ENCODE measurements around the gene SEMA5B. TPM values are rescaled to one million over a fixed set of nuclear protein-coding genes. Genes with fewer than 3 reads are reported as not detected.
A peak's percentile ranks its signal among the peaks of the same experiment; 100 is the strongest.

SEMA5B gene
- total RNA-seq, 1 donor from 2014 or later = 12.8 TPM

GRCh38 chr3:122918576-122919290 is 108.8 kb downstream of the SEMA5B start:
- DNase-seq (ENCODE audit: extremely low spot score, unreplicated experiment) = no peak
- peak overlapping the region; percentile 20 for H3K4me3 Mint-ChIP-seq

GRCh38 chr3:122917412-122917811 is 110.2 kb downstream of the SEMA5B start:
- Mint-ChIP-seq H3K9me3 (no peaks in the 10 kb centered on the region), H3K36me3 (no peaks in the 10 kb centered on the region), H3K27ac (no peak overlapping the region), H3K4me1 (ENCODE audit: unreplicated experiment) (no peaks in the 10 kb centered on the region), H3K4me3 (no peak overlapping the region), H3K27me3 (peaks cover 47% of the 10 kb centered on the region)
- DNase-seq (ENCODE audit: extremely low spot score, unreplicated experiment) = no peak
- no peak for TF ChIP-seq CTCF (conservative IDR thresholded peaks at IDR 0.05)

More at GRCh38 chr3:122918576-122919290, 108.8 kb downstream of the SEMA5B start:
- no peaks in the 10 kb centered on the region for H3K4me1 Mint-ChIP-seq (ENCODE audit: unreplicated experiment)
- H3K27me3 Mint-ChIP-seq = peaks cover 47% of the 10 kb centered on the region
- no peak overlapping the region for H3K27ac Mint-ChIP-seq
- H3K36me3 Mint-ChIP-seq = no peaks in the 10 kb centered on the region
- TF ChIP-seq CTCF (conservative IDR thresholded peaks at IDR 0.05) = no peak
- no peaks in the 10 kb centered on the region for H3K9me3 Mint-ChIP-seq

- Mint-ChIP-seq H3K9me3 (no peaks in the 10 kb centered on the region), H3K4me1 (ENCODE audit: unreplicated experiment) (no peaks in the 10 kb centered on the region), H3K4me3 (no peak overlapping the region), H3K27me3 (peaks cover 46% of the 10 kb centered on the region), H3K27ac (no peak overlapping the region), H3K36me3 (no peaks in the 10 kb centered on the region)
- no peak for DNase-seq (ENCODE audit: extremely low spot score, unreplicated experiment)
- no peak for TF ChIP-seq CTCF (conservative IDR thresholded peaks at IDR 0.05)
Observed at GRCh38 chr3:122916580-122916979, 111.0 kb downstream of the SEMA5B start.

GRCh38 chr3:122916084-122916483 is 111.5 kb downstream of the SEMA5B start:
- no peaks in the 10 kb centered on the region for H3K36me3 Mint-ChIP-seq
- no peak for DNase-seq (ENCODE audit: extremely low spot score, unreplicated experiment)
- no peak for TF ChIP-seq CTCF (conservative IDR thresholded peaks at IDR 0.05)
- no peak overlapping the region for H3K27ac Mint-ChIP-seq
- no peaks in the 10 kb centered on the region for H3K4me1 Mint-ChIP-seq (ENCODE audit: unreplicated experiment)
- peaks cover 41% of the 10 kb centered on the region for H3K27me3 Mint-ChIP-seq
- H3K4me3 Mint-ChIP-seq = no peak overlapping the region
- no peaks in the 10 kb centered on the region for H3K9me3 Mint-ChIP-seq

- peaks cover 35% of the 10 kb centered on the region for H3K27me3 Mint-ChIP-seq
- H3K27ac Mint-ChIP-seq = no peak overlapping the region
- DNase-seq (ENCODE audit: extremely low spot score, unreplicated experiment) = no peak
- no peaks in the 10 kb centered on the region for H3K4me1 Mint-ChIP-seq (ENCODE audit: unreplicated experiment)
- H3K9me3 Mint-ChIP-seq = no peaks in the 10 kb centered on the region
- no peaks in the 10 kb centered on the region for H3K36me3 Mint-ChIP-seq
- no peak overlapping the region for H3K4me3 Mint-ChIP-seq
- no peak for TF ChIP-seq CTCF (conservative IDR thresholded peaks at IDR 0.05)
Observed at GRCh38 chr3:122915300-122916055, 112.1 kb downstream of the SEMA5B start.

Measured in type B pancreatic cell (in vitro differentiated cells).